Small intestine (tissue), 7 donors: ENCODE data around the gene TSC2. TPM values are rescaled to one million over a fixed set of nuclear protein-coding genes. Genes with fewer than 3 reads are reported as not detected.

ENCODE experiments used
- DNase-seq, 2 donors: peaks; one replicate each; pipeline versions ENCODE4 v3.0.0 to v3.0.0-alpha.2; 2013
- FAIRE-seq: peaks from 2 replicates; lab custom pipeline; 2012; peaks lifted over from hg19 to GRCh38; lab: Jason Lieb, UNC
- H3K27ac ChIP-seq, 3 donors: one replicate each; pipeline ENCODE4 v1.5.1; 2013; ENCODE audit warnings: low read length in 2 of 3, mild to moderate bottlenecking in 2 of 3, control low read depth in 1 of 3, inconsistent platforms in 1 of 3, low read depth in 1 of 3, moderate library complexity in 1 of 3
- H3K27me3 ChIP-seq, 3 donors: one replicate each; pipeline ENCODE4 v1.6.1; 2013; ENCODE audit warnings: low read length in 3 of 3, inconsistent platforms in 1 of 3; ENCODE audit not compliant: control insufficient read depth in 3 of 3, insufficient read depth in 3 of 3
- H3K36me3 ChIP-seq, 3 donors: one replicate each; pipeline ENCODE4 v1.6.1; 2013; ENCODE audit warnings: low read length in 3 of 3, inconsistent platforms in 1 of 3, low read depth in 1 of 3, mild to moderate bottlenecking in 1 of 3, moderate library complexity in 1 of 3; ENCODE audit not compliant: control insufficient read depth in 3 of 3, insufficient read depth in 2 of 3
- H3K4me1 ChIP-seq, 3 donors: one replicate each; pipeline ENCODE4 v1.6.1; 2013; ENCODE audit warnings: low read length in 2 of 3, inconsistent platforms in 1 of 3, low read depth in 1 of 3, mild to moderate bottlenecking in 1 of 3, moderate library complexity in 1 of 3; ENCODE audit not compliant: control insufficient read depth in 3 of 3, insufficient read depth in 2 of 3
- H3K4me3 ChIP-seq, 3 donors: one replicate each; pipeline ENCODE4 v1.5.1; 2013; ENCODE audit warnings: low read length in 3 of 3, control low read depth in 1 of 3, inconsistent platforms in 1 of 3, low read depth in 1 of 3, mild to moderate bottlenecking in 1 of 3, moderate library complexity in 1 of 3
- H3K9me3 ChIP-seq, 2 donors: one replicate each; pipeline ENCODE4 v1.6.1; 2013; ENCODE audit warnings: low read depth in 1 of 2, low read length in 1 of 2; ENCODE audit not compliant: control insufficient read depth in 2 of 2, insufficient read depth in 1 of 2
- WGBS, 3 donors: extraction: QIAGEN DNeasy Blood & Tissue Kit; methylation state at CpG; one replicate each; pipeline ENCODE4 v1.1.7; 2013; 5-methylcytosine and 5-hydroxymethylcytosine counted together
- polyA plus RNA-seq, 4 donors: library from polyadenylated mRNA; stranded (reverse) in 3 of 4; unstranded in 1 of 4; fragments of 200-250 nt in 3 of 4; fragments of 120-200 nt in 1 of 4; gene quantifications; one replicate each; pipeline versions ENCODE4 v1.2.1 to v1.2.3, GENCODE V29; 2013
- donor health status: healthy with polysubstance abuse.
- donor health status: control.
- donor health status: control.
- donor health status: Bipolar disorder and iron deficiency.
- donor health status: healthy.

The TSC2 gene
- polyA plus RNA-seq, 4 donors: 35.1 to 75.9 (median 60.1) TPM

- no peak for FAIRE-seq
- H3K27ac ChIP-seq: no peak overlapping the region
- no peaks in the 10 kb centered on the region for H3K27me3 ChIP-seq
- no peaks in the 10 kb centered on the region for H3K4me1 ChIP-seq
- H3K9me3 ChIP-seq: no peaks in the 10 kb centered on the region
- DNase-seq: no peak
- H3K4me3 ChIP-seq: no peak overlapping the region
- WGBS, 3 donors: 95 to 98% (median 97%) methylated on average over 10 of the region's 10 CpGs
- peaks cover 3 to 91% (median 12%) of the 10 kb centered on the region in 3 donors for H3K36me3 ChIP-seq
Observed at GRCh38 chr16:2058872-2059271, 11.1 kb downstream of the TSC2 start.

- WGBS, 3 donors: 86 to 92% (median 88%) methylated on average over 17 of the region's 17 CpGs
- Histone ChIP-seq H3K36me3 (peaks cover 5 to 87% (median 9%) of the 10 kb centered on the region in 3 donors), H3K27ac (no peak overlapping the region), H3K9me3 (no peaks in the 10 kb centered on the region), H3K4me3 (no peak overlapping the region), H3K4me1 (no peaks in the 10 kb centered on the region), H3K27me3 (no peaks in the 10 kb centered on the region)
- FAIRE-seq: no peak
- DNase-seq: no peak
Observed at GRCh38 chr16:2060346-2060745, 12.6 kb downstream of the TSC2 start.

GRCh38 chr16:2061023-2061422 is 13.2 kb downstream of the TSC2 start:
- Histone ChIP-seq H3K36me3 (peaks cover 9 to 91% (median 13%) of the 10 kb centered on the region in 3 donors), H3K27me3 (no peaks in the 10 kb centered on the region), H3K4me1 (no peaks in the 10 kb centered on the region), H3K9me3 (no peaks in the 10 kb centered on the region), H3K4me3 (no peak overlapping the region), H3K27ac (no peak overlapping the region)
- FAIRE-seq: no peak
- DNase-seq: no peak
- WGBS, 3 donors: 96% methylated on average over 18 of the region's 18 CpGs

GRCh38 chr16:2061526-2061925 is 13.7 kb downstream of the TSC2 start:
- Histone ChIP-seq H3K4me3 (no peak overlapping the region), H3K36me3 (peaks cover 12 to 91% (median 13%) of the 10 kb centered on the region in 3 donors), H3K4me1 (no peaks in the 10 kb centered on the region), H3K27ac (no peak overlapping the region), H3K27me3 (no peaks in the 10 kb centered on the region), H3K9me3 (no peaks in the 10 kb centered on the region)
- no peak for DNase-seq
- WGBS, 3 donors: 93% methylated on average over 12 to 13 of the region's 13 CpGs
- no peak for FAIRE-seq

- WGBS, 3 donors: 95 to 97% (median 95%) methylated on average over 21 to 28 of the region's 28 CpGs
- FAIRE-seq (no peak), DNase-seq (no peak)
- Histone ChIP-seq H3K27me3 (no peaks in the 10 kb centered on the region), H3K4me3 (no peak overlapping the region), H3K27ac (no peak overlapping the region), H3K9me3 (no peaks in the 10 kb centered on the region), H3K4me1 (no peaks in the 10 kb centered on the region), H3K36me3 (peaks cover 13 to 91% (median 13%) of the 10 kb centered on the region in 3 donors)
Observed at GRCh38 chr16:2062801-2063200, 15.0 kb downstream of the TSC2 start.

GRCh38 chr16:2063861-2064260 is 16.1 kb downstream of the TSC2 start:
- no peak overlapping the region for H3K4me3 ChIP-seq
- no peaks in the 10 kb centered on the region for H3K4me1 ChIP-seq
- H3K27ac ChIP-seq: no peak overlapping the region
- no peaks in the 10 kb centered on the region for H3K9me3 ChIP-seq
- no peaks in the 10 kb centered on the region for H3K27me3 ChIP-seq
- H3K36me3 ChIP-seq: peaks cover 9 to 89% (median 10%) of the 10 kb centered on the region in 3 donors
- WGBS, 3 donors: 92 to 95% (median 93%) methylated on average over 25 of the region's 25 CpGs
- no peak for FAIRE-seq
- DNase-seq: no peak

GRCh38 chr16:2064368-2064945 is 16.7 kb downstream of the TSC2 start:
- Histone ChIP-seq H3K27ac (no peak overlapping the region), H3K36me3 (peaks cover 9 to 90% (median 9%) of the 10 kb centered on the region in 3 donors), H3K9me3 (no peaks in the 10 kb centered on the region), H3K4me3 (no peak overlapping the region), H3K27me3 (no peaks in the 10 kb centered on the region), H3K4me1 (no peaks in the 10 kb centered on the region)
- WGBS, 3 donors: 86 to 91% (median 90%) methylated on average over 16 of the region's 16 CpGs
- DNase-seq: no peak
- no peak for FAIRE-seq

GRCh38 chr16:2066139-2066538 is 18.4 kb downstream of the TSC2 start:
- FAIRE-seq (no peak), DNase-seq (no peak)
- WGBS, 3 donors: 96 to 98% (median 97%) methylated on average over 11 of the region's 11 CpGs
- H3K27ac ChIP-seq: no peak overlapping the region
- peaks cover 9 to 88% (median 11%) of the 10 kb centered on the region in 3 donors for H3K36me3 ChIP-seq
- no peaks in the 10 kb centered on the region for H3K4me1 ChIP-seq
- no peaks in the 10 kb centered on the region for H3K27me3 ChIP-seq
- no peaks in the 10 kb centered on the region for H3K9me3 ChIP-seq
- no peak overlapping the region for H3K4me3 ChIP-seq
